DND-41 (cell line): ENCODE measurements around the gene SIL1.
"Not testable (repeated sequence)": the region's sequence is repeated elsewhere in the genome, so short reads cannot be mapped to it uniquely, and the experiment has no call there.

Experiments used
- EZH2 ChIP-seq: IDR thresholded peaks from 3 replicates; pipeline ENCODE4 v1.6.1; 2012; ENCODE audit warnings: borderline replicate concordance, low read depth, mild to moderate bottlenecking, moderate library complexity, low read length, inconsistent platforms; ENCODE audit not compliant: severe bottlenecking
- TF ChIP-seq, protein P1 (sequence below): IDR thresholded peaks from 2 replicates; pipeline ENCODE4 v1.5.1; 2012; ENCODE audit warnings: borderline replicate concordance, low read length, moderate library complexity, mild to moderate bottlenecking; ENCODE audit not compliant: poor library complexity, severe bottlenecking; ENCODE audit errors: extremely low read depth

DNA sequence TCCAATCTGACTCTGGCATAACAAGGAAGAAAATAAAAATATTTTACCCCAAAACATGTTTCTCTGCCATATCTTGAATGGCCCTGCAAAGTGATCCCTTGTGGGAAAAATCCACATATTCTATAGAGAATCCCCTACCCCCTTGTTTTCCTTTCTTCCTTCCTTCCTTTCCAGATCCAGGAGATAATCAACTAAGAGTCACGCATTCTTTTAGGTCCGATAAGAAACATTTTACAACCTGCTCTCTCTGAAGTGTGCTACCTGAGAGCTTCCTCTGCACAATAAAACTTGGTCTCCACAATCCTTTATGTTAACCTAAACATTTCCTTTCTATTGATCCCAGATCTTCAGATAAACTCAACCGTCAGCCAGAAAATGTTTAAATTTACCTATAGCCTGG is 33.3 kb downstream of the SIL1 start:
- TF ChIP-seq, protein P1, sequence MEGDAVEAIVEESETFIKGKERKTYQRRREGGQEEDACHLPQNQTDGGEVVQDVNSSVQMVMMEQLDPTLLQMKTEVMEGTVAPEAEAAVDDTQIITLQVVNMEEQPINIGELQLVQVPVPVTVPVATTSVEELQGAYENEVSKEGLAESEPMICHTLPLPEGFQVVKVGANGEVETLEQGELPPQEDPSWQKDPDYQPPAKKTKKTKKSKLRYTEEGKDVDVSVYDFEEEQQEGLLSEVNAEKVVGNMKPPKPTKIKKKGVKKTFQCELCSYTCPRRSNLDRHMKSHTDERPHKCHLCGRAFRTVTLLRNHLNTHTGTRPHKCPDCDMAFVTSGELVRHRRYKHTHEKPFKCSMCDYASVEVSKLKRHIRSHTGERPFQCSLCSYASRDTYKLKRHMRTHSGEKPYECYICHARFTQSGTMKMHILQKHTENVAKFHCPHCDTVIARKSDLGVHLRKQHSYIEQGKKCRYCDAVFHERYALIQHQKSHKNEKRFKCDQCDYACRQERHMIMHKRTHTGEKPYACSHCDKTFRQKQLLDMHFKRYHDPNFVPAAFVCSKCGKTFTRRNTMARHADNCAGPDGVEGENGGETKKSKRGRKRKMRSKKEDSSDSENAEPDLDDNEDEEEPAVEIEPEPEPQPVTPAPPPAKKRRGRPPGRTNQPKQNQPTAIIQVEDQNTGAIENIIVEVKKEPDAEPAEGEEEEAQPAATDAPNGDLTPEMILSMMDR, result not testable (repeated sequence)
- not testable (repeated sequence) for TF ChIP-seq EZH2
